ENCODE measurements around the gene TNNC2.

- TF ChIP-seq HDAC6 (IDR thresholded peaks at IDR 0.05; ENCODE audit: low read depth, low read length) (no peak), TAF1 (IDR thresholded peaks at IDR 0.05; ENCODE audit: low read depth, low read length) (no peak), GTF2F1 (IDR thresholded peaks at IDR 0.05; ENCODE audit: borderline replicate concordance, low read depth, low read length) (no peak), POLR2AphosphoS5 (IDR thresholded peaks at IDR 0.05; ENCODE audit: low read depth, low read length) (no peak), POLR2A (IDR thresholded peaks at IDR 0.05; ENCODE audit: control extremely low read depth in 1 of 2, low read depth in 2 of 2, low read length in 2 of 2) (no peak), JUN (IDR thresholded peaks at IDR 0.05; ENCODE audit: low read depth, low read length) (no peak), KDM1A (IDR thresholded peaks at IDR 0.05; ENCODE audit: borderline replicate concordance, low read length) (no peak), RAD21 (IDR thresholded peaks at IDR 0.05 in 1 of 2, conservative IDR thresholded peaks at IDR 0.05 in 1 of 2; ENCODE audit: low read depth in 2 of 2, low read length in 2 of 2) (no peak), EP300 (IDR thresholded peaks at IDR 0.05; ENCODE audit: borderline replicate concordance in 1 of 2, low read depth in 2 of 2, low read length in 2 of 2) (no peak), SP4 (IDR thresholded peaks at IDR 0.05; ENCODE audit: low read length) (no peak), TCF12 (IDR thresholded peaks at IDR 0.05; ENCODE audit: low read depth, low read length) (no peak)
- TF ChIP-seq, protein P1, sequence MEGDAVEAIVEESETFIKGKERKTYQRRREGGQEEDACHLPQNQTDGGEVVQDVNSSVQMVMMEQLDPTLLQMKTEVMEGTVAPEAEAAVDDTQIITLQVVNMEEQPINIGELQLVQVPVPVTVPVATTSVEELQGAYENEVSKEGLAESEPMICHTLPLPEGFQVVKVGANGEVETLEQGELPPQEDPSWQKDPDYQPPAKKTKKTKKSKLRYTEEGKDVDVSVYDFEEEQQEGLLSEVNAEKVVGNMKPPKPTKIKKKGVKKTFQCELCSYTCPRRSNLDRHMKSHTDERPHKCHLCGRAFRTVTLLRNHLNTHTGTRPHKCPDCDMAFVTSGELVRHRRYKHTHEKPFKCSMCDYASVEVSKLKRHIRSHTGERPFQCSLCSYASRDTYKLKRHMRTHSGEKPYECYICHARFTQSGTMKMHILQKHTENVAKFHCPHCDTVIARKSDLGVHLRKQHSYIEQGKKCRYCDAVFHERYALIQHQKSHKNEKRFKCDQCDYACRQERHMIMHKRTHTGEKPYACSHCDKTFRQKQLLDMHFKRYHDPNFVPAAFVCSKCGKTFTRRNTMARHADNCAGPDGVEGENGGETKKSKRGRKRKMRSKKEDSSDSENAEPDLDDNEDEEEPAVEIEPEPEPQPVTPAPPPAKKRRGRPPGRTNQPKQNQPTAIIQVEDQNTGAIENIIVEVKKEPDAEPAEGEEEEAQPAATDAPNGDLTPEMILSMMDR (IDR thresholded peaks at IDR 0.05; ENCODE audit: control extremely low read depth in 1 of 3, insufficient read depth in 1 of 3, low read depth in 1 of 3, low read length in 3 of 3), result no peak
These were observed 23.8 kb upstream of the TNNC2 start for GRCh38 chr20:45850926-45851325.

Measured in H1 (cell line).